GM19240 (cell line): Measurements from ENCODE around the gene SYK.
A peak's percentile ranks its signal among the peaks of the same experiment; 100 is the strongest.

ENCODE experiments used
- DNase-seq: peaks from one replicate; pipeline ENCODE4 v3.0.0; 2011; ENCODE audit warnings: low spot score; ENCODE audit not compliant: insufficient read length

The SYK gene

GRCh38 chr9:90847971-90848370, 46.4 kb downstream of the SYK start:
- DNase-seq = no peak

GRCh38 chr9:90848866-90849265, 47.2 kb downstream of the SYK start:
- no peak for DNase-seq

GRCh38 chr9:90851444-90851843, 49.8 kb downstream of the SYK start:
- DNase-seq = no peak

- no peak for DNase-seq
Measured at GRCh38 chr9:90853945-90854344, 52.3 kb downstream of the SYK start.

- DNase-seq = no peak
Measured at GRCh38 chr9:90854637-90855175, 53.1 kb downstream of the SYK start.

GRCh38 chr9:90855208-90855902, 53.7 kb downstream of the SYK start:
- no peak for DNase-seq

GRCh38 chr9:90857091-90857490, 55.5 kb downstream of the SYK start:
- DNase-seq = no peak

GRCh38 chr9:90857855-90858254, 56.2 kb downstream of the SYK start:
- no peak for DNase-seq

GRCh38 chr9:90858457-90858901, 56.9 kb downstream of the SYK start:
- no peak for DNase-seq

- no peak for DNase-seq
Measured at GRCh38 chr9:90860382-90860781, 58.8 kb downstream of the SYK start.

- DNase-seq = no peak
Measured at GRCh38 chr9:90860826-90861225, 59.2 kb downstream of the SYK start.

- DNase-seq = no peak
Measured at GRCh38 chr9:90861380-90861779, 59.8 kb downstream of the SYK start.

GRCh38 chr9:90861826-90862740, 60.5 kb downstream of the SYK start:
- DNase-seq = no peak

- no peak for DNase-seq
Measured at GRCh38 chr9:90864779-90865178, 63.2 kb downstream of the SYK start.

GRCh38 chr9:90867101-90867500, 65.5 kb downstream of the SYK start:
- no peak for DNase-seq

GRCh38 chr9:90868555-90868954, 66.9 kb downstream of the SYK start:
- no peak for DNase-seq

- DNase-seq = no peak
Measured at GRCh38 chr9:90869361-90869760, 67.7 kb downstream of the SYK start.

GRCh38 chr9:90870621-90871326, 69.2 kb downstream of the SYK start:
- DNase-seq = peak; percentile 25

- DNase-seq = no peak
Measured at GRCh38 chr9:90871327-90871935, 69.8 kb downstream of the SYK start.

GRCh38 chr9:90872835-90873294, 71.2 kb downstream of the SYK start:
- DNase-seq = no peak

- DNase-seq = no peak
Measured at GRCh38 chr9:90873422-90873821, 71.8 kb downstream of the SYK start.
